ENCODE data around the gene PRICKLE2.

DNA sequence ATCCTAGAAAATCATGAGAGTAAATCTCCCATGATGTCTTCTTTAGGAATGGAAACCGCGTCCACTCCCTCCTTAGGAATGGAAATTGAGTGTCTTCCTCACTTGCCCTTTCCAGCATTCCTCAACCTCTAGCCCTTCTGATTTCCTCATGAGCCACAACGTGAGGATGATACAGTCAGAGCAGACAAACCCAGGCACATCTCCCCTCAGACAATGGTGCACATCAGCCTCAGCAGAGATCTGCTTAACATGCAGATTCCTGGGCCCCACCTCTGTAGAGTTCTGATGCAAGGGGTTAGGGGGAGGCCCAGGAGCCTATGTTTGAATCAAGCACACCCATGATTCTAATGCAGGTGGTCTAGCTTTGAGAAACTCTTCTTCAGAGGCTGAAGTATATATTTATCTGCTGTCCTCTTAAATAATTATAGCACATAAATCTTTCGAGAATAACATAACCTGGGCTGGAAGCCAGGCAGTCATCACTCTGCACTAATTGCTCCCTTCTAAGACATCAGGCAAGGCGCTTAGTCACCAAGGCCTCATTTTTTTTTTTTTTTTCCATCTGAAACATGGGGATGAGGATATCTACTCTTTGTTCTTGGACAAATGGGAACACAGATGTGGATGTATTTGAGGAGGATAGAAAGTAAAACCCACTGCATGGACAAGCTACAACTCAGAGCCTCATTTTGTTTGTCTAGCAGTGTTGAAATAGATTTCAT is 81.7 kb downstream of the PRICKLE2 start:
- TF ChIP-seq, protein P1, sequence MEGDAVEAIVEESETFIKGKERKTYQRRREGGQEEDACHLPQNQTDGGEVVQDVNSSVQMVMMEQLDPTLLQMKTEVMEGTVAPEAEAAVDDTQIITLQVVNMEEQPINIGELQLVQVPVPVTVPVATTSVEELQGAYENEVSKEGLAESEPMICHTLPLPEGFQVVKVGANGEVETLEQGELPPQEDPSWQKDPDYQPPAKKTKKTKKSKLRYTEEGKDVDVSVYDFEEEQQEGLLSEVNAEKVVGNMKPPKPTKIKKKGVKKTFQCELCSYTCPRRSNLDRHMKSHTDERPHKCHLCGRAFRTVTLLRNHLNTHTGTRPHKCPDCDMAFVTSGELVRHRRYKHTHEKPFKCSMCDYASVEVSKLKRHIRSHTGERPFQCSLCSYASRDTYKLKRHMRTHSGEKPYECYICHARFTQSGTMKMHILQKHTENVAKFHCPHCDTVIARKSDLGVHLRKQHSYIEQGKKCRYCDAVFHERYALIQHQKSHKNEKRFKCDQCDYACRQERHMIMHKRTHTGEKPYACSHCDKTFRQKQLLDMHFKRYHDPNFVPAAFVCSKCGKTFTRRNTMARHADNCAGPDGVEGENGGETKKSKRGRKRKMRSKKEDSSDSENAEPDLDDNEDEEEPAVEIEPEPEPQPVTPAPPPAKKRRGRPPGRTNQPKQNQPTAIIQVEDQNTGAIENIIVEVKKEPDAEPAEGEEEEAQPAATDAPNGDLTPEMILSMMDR (tag by site-specific recombination; IDR thresholded peaks at IDR 0.05) = no peak
- TF ChIP-seq ZBTB20 (tag by site-specific recombination; IDR thresholded peaks at IDR 0.05) = peak; percentile 98
- no peak for TF ChIP-seq ZNF19 (tag by site-specific recombination; IDR thresholded peaks at IDR 0.05; ENCODE audit: low read depth)
- TF ChIP-seq ZNF76 (tag by site-specific recombination; IDR thresholded peaks at IDR 0.05; ENCODE audit: borderline replicate concordance, low read depth) = no peak
- TF ChIP-seq ZNF335 (tag by site-specific recombination; conservative IDR thresholded peaks at IDR 0.05) = no peak
- no peak for TF ChIP-seq ZNF239 (tag by site-specific recombination; IDR thresholded peaks at IDR 0.05)
- no peak for TF ChIP-seq ZNF501 (tag by site-specific recombination; IDR thresholded peaks at IDR 0.05)
- TF ChIP-seq, protein P2, sequence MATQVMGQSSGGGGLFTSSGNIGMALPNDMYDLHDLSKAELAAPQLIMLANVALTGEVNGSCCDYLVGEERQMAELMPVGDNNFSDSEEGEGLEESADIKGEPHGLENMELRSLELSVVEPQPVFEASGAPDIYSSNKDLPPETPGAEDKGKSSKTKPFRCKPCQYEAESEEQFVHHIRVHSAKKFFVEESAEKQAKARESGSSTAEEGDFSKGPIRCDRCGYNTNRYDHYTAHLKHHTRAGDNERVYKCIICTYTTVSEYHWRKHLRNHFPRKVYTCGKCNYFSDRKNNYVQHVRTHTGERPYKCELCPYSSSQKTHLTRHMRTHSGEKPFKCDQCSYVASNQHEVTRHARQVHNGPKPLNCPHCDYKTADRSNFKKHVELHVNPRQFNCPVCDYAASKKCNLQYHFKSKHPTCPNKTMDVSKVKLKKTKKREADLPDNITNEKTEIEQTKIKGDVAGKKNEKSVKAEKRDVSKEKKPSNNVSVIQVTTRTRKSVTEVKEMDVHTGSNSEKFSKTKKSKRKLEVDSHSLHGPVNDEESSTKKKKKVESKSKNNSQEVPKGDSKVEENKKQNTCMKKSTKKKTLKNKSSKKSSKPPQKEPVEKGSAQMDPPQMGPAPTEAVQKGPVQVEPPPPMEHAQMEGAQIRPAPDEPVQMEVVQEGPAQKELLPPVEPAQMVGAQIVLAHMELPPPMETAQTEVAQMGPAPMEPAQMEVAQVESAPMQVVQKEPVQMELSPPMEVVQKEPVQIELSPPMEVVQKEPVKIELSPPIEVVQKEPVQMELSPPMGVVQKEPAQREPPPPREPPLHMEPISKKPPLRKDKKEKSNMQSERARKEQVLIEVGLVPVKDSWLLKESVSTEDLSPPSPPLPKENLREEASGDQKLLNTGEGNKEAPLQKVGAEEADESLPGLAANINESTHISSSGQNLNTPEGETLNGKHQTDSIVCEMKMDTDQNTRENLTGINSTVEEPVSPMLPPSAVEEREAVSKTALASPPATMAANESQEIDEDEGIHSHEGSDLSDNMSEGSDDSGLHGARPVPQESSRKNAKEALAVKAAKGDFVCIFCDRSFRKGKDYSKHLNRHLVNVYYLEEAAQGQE (tag by site-specific recombination; IDR thresholded peaks at IDR 0.05) = no peak
- TF ChIP-seq ZNF660 (tag by site-specific recombination; IDR thresholded peaks at IDR 0.05) = no peak

All from HEK293 (cell line).